Smooth muscle cell (in vitro differentiated cells): ENCODE data around the gene DHH. TPM values are rescaled to one million over a fixed set of nuclear protein-coding genes. Genes with fewer than 3 reads are reported as not detected.
A peak's percentile ranks its signal among the peaks of the same experiment; 100 is the strongest.

Experiments used
- DNase-seq: peaks from one replicate; lab custom pipeline; 2025; ENCODE audit not compliant: unreplicated experiment; lab: John Stamatoyannopoulos, UW
- H2AFZ ChIP-seq: fragments of 200-600 bp; sonication (generic); 2 replicates; pipeline ENCODE4 v1.6.0; 2016; ENCODE audit warnings: antibody characterized with exemption, low read depth, mild to moderate bottlenecking
- H3F3A ChIP-seq: fragments of 200-600 bp; sonication (generic); 2 replicates; pipeline ENCODE4 v1.6.0; 2017; ENCODE audit warnings: antibody characterized with exemption, low read depth
- H3K27ac ChIP-seq: fragments of 200-600 bp; sonication (generic); 2 replicates; pipeline ENCODE4 v1.5.1; 2016; ENCODE audit warnings: low read depth, mild to moderate bottlenecking
- H3K27me3 ChIP-seq: fragments of 200-600 bp; sonication (generic); 2 replicates; pipeline ENCODE4 v1.6.1; 2016; ENCODE audit warnings: low read depth, mild to moderate bottlenecking
- H3K36me3 ChIP-seq: fragments of 200-600 bp; sonication (generic); 2 replicates; pipeline ENCODE4 v1.5.1; 2016; ENCODE audit warnings: low read depth
- H3K4me1 ChIP-seq: fragments of 200-600 bp; sonication (generic); 2 replicates; pipeline ENCODE4 v1.5.1; 2016; ENCODE audit warnings: low read depth
- H3K4me2 ChIP-seq: fragments of 200-600 bp; sonication (generic); 2 replicates; pipeline ENCODE4 v1.6.0; 2016; ENCODE audit warnings: mild to moderate bottlenecking
- H3K4me3 ChIP-seq: fragments of 200-600 bp; sonication (generic); 2 replicates; pipeline ENCODE4 v1.5.1; 2016; ENCODE audit warnings: mild to moderate bottlenecking
- H3K79me2 ChIP-seq: fragments of 200-600 bp; sonication (generic); 2 replicates; pipeline ENCODE4 v1.6.0; 2016; ENCODE audit warnings: low read depth, mild to moderate bottlenecking
- H3K9ac ChIP-seq: fragments of 200-600 bp; sonication (generic); 2 replicates; pipeline ENCODE4 v1.6.0; 2016; ENCODE audit warnings: low read depth
- H3K9me3 ChIP-seq: fragments of 200-600 bp; sonication (generic); replicated peaks from 2 replicates; pipeline ENCODE4 v1.5.1; 2016; ENCODE audit warnings: low read depth
- H4K20me1 ChIP-seq: fragments of 200-600 bp; sonication (generic); 2 replicates; pipeline ENCODE4 v1.6.0; 2016; ENCODE audit warnings: low read depth
- WGBS: methylation state at CpG from one replicate; pipeline ENCODE4 v1.1.7; 2016; ENCODE audit warnings: low lambda C conversion rate; 5-methylcytosine and 5-hydroxymethylcytosine counted together
- polyA plus RNA-seq: library from polyadenylated mRNA; unstranded; fragments of >200 nt; fragmentation: Nextera tagmentation; extraction: Ambion mirVana; gene quantifications from 2 replicates; pipeline ENCODE4 v1.2.1, GENCODE V29; 2016
- total RNA-seq: library from RNA; depleted of rRNA; stranded (reverse); fragments of >200 nt; gene quantifications from 2 replicates; pipeline ENCODE4 v1.2.3, GENCODE V29; 2014
- TF ChIP-seq, protein P1 (sequence below): fragments of 200-600 bp; sonication (generic); IDR thresholded peaks from 2 replicates; pipeline ENCODE4 v1.5.1; 2017; ENCODE audit warnings: borderline replicate concordance, mild to moderate bottlenecking, antibody characterized with exemption; ENCODE audit not compliant: insufficient read depth, poor library complexity, severe bottlenecking

DHH gene
- total and polyA plus RNA-seq, 2 experiments from 2014 or later = 0.04 TPM; not detected in 1

- Histone ChIP-seq H4K20me1 (peaks cover 59% of the 10 kb centered on the region), H3K4me1 (peaks cover 14% of the 10 kb centered on the region), H3F3A (peaks cover 21% of the 10 kb centered on the region), H2AFZ (no peak overlapping the region), H3K27ac (peak overlapping the region; percentile 93), H3K9ac (peak overlapping the region; percentile 95), H3K4me3 (peak overlapping the region; percentile 96), H3K79me2 (peaks cover 49% of the 10 kb centered on the region), H3K27me3 (no peaks in the 10 kb centered on the region), H3K36me3 (no peaks in the 10 kb centered on the region), H3K9me3 (no peaks in the 10 kb centered on the region), H3K4me2 (peak overlapping the region; percentile 98)
- TF ChIP-seq, protein P1, sequence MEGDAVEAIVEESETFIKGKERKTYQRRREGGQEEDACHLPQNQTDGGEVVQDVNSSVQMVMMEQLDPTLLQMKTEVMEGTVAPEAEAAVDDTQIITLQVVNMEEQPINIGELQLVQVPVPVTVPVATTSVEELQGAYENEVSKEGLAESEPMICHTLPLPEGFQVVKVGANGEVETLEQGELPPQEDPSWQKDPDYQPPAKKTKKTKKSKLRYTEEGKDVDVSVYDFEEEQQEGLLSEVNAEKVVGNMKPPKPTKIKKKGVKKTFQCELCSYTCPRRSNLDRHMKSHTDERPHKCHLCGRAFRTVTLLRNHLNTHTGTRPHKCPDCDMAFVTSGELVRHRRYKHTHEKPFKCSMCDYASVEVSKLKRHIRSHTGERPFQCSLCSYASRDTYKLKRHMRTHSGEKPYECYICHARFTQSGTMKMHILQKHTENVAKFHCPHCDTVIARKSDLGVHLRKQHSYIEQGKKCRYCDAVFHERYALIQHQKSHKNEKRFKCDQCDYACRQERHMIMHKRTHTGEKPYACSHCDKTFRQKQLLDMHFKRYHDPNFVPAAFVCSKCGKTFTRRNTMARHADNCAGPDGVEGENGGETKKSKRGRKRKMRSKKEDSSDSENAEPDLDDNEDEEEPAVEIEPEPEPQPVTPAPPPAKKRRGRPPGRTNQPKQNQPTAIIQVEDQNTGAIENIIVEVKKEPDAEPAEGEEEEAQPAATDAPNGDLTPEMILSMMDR = no peak
- 30% methylated on average over 4 of the region's 4 CpGs for WGBS
- DNase-seq = no peak
These were observed 14.4 kb upstream of the DHH start for GRCh38 chr12:49108958-49109404.

DNA sequence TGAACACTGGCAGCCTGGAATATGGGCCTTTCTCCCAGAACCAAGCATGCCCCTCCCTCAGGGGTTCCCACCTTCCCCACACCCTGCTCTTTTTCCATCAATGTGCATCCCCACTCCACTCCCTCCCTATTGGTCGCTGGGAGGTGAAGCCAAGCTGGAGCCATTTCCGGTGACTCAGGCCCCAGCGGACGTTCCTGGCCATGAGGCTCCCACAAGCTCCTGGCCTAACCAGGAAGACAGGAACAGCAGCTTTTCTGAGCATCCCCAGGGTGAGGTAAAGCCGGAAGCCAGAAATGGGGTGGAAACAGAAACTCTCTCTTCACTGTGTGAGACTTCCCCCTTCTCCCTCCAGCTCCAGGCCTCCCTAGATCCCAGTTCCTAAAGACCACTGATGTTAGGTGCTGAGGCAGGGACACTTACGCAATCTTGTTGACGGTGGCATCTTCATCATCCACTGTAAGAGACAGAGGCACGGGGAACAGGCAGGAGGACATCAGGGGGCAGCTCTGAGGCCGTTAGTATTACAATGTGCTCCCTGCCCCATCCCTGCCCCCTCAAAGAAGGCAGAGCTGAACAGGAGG lies 11.0 kb upstream of the DHH start:
- H4K20me1 ChIP-seq = peaks cover 89% of the 10 kb centered on the region
- TF ChIP-seq, protein P1 = no peak
- no peak for DNase-seq
- H3F3A ChIP-seq = peaks cover 17% of the 10 kb centered on the region
- no peak overlapping the region for H2AFZ ChIP-seq
- H3K27me3 ChIP-seq = no peaks in the 10 kb centered on the region
- no peak overlapping the region for H3K4me2 ChIP-seq
- WGBS = 86% methylated on average over 9 of the region's 9 CpGs
- H3K27ac ChIP-seq = peak overlapping the region; percentile 67
- H3K9ac ChIP-seq = no peak overlapping the region
- H3K4me1 ChIP-seq = peaks cover 11% of the 10 kb centered on the region
- peaks cover 49% of the 10 kb centered on the region for H3K79me2 ChIP-seq
- H3K9me3 ChIP-seq = no peaks in the 10 kb centered on the region
- H3K36me3 ChIP-seq = peaks cover 5% of the 10 kb centered on the region
- H3K4me3 ChIP-seq = no peak overlapping the region

DNA sequence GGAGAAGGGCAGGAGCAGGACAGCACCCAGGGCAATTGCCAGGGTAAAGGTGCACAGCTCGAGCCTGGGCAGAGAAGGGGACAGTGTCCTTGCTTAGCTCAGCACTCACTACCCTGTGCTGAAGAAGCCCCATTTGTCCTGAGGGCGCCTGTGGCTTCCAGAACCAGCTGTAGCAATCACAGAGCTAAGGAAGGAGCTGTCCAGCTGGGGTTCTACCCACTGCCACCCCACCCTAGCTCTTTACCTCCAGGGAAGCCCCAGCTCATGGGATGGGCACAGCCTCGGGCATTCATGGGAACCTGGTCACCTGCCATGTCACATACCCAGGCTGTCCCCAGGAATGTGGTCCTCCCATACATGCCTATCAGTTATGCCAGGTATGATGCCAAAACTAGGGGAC lies 10.2 kb upstream of the DHH start:
- no peaks in the 10 kb centered on the region for H3K9me3 ChIP-seq
- peaks cover 44% of the 10 kb centered on the region for H3K79me2 ChIP-seq
- H3K9ac ChIP-seq = no peak overlapping the region
- peaks cover 5% of the 10 kb centered on the region for H3K36me3 ChIP-seq
- peaks cover 13% of the 10 kb centered on the region for H3F3A ChIP-seq
- H4K20me1 ChIP-seq = peaks cover 89% of the 10 kb centered on the region
- DNase-seq = no peak
- H3K27ac ChIP-seq = no peak overlapping the region
- H3K27me3 ChIP-seq = no peaks in the 10 kb centered on the region
- 96% methylated on average over 3 of the region's 3 CpGs for WGBS
- H3K4me2 ChIP-seq = no peak overlapping the region
- H2AFZ ChIP-seq = no peak overlapping the region
- H3K4me1 ChIP-seq = peaks cover 11% of the 10 kb centered on the region
- TF ChIP-seq, protein P1 = no peak
- no peak overlapping the region for H3K4me3 ChIP-seq

- Histone ChIP-seq H3K27ac (no peak overlapping the region), H3K4me3 (no peak overlapping the region), H3K79me2 (no peaks in the 10 kb centered on the region), H3K9me3 (no peaks in the 10 kb centered on the region), H3F3A (no peaks in the 10 kb centered on the region), H2AFZ (no peak overlapping the region), H3K9ac (no peak overlapping the region), H4K20me1 (peaks cover 69% of the 10 kb centered on the region), H3K4me1 (no peaks in the 10 kb centered on the region), H3K36me3 (peaks cover 8% of the 10 kb centered on the region), H3K4me2 (no peak overlapping the region), H3K27me3 (peaks cover 4% of the 10 kb centered on the region)
- TF ChIP-seq, protein P1 = no peak
- DNase-seq = no peak
- WGBS = 96% methylated on average over 6 of the region's 6 CpGs
These were observed 5.8 kb upstream of the DHH start for GRCh38 chr12:49100380-49100779.
